Measurements from ENCODE around the gene CASZ1.

DNA sequence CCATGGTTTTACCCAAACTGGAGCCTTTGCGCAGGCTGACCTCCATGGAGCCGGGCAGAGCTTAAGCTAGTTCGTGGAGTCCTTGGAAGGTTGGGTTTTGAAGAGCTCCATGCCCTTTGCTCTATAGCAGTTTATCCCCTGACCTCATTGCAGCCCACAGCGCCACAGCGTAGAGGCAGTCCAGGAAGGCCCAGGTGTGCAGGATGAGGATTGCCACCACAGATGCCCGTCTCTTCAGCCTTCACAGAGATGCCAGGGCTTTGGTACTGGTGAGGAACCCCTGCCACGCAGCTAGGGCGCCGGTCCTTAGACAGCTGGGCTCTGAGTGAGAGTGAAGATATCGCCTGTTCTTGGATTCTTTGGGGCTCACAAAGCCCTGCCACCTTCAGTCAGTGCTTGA is 183.1 kb downstream of the CASZ1 start:
- TF ChIP-seq, protein P1, sequence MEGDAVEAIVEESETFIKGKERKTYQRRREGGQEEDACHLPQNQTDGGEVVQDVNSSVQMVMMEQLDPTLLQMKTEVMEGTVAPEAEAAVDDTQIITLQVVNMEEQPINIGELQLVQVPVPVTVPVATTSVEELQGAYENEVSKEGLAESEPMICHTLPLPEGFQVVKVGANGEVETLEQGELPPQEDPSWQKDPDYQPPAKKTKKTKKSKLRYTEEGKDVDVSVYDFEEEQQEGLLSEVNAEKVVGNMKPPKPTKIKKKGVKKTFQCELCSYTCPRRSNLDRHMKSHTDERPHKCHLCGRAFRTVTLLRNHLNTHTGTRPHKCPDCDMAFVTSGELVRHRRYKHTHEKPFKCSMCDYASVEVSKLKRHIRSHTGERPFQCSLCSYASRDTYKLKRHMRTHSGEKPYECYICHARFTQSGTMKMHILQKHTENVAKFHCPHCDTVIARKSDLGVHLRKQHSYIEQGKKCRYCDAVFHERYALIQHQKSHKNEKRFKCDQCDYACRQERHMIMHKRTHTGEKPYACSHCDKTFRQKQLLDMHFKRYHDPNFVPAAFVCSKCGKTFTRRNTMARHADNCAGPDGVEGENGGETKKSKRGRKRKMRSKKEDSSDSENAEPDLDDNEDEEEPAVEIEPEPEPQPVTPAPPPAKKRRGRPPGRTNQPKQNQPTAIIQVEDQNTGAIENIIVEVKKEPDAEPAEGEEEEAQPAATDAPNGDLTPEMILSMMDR (IDR thresholded peaks at IDR 0.05): no peak
- no peak for TF ChIP-seq POLR2A (IDR thresholded peaks at IDR 0.05)

Data from esophagus squamous epithelium (tissue), 4 donors.